SK-N-SH (cell line): Measurements from ENCODE around the gene OR2G3.

Experiments
- FOXM1 ChIP-seq: IDR thresholded peaks from 2 replicates; pipeline ENCODE4 v1.4.0; 2012; ENCODE audit warnings: low read depth, mild to moderate bottlenecking
- RAD21 ChIP-seq: IDR thresholded peaks from 2 replicates; pipeline ENCODE4 v1.6.1; 2012; ENCODE audit warnings: mild to moderate bottlenecking, low read length
- RXRA ChIP-seq: IDR thresholded peaks from 2 replicates; pipeline ENCODE4 v1.4.0; 2012; ENCODE audit warnings: low read depth, mild to moderate bottlenecking, borderline replicate concordance
- SIN3A ChIP-seq: IDR thresholded peaks from 2 replicates; pipeline ENCODE4 v1.6.1; 2012; ENCODE audit warnings: low read depth, mild to moderate bottlenecking, low read length, moderate library complexity, borderline replicate concordance
- TAF1 ChIP-seq: IDR thresholded peaks from 2 replicates; pipeline ENCODE4 v1.6.1; 2012; ENCODE audit warnings: low read depth, mild to moderate bottlenecking, low read length, moderate library complexity, borderline replicate concordance
- TF ChIP-seq, protein P1 (sequence below): fragments of 200-600 bp; sonication (generic); IDR thresholded peaks from 2 replicates; pipeline ENCODE4 v1.6.1; 2017; ENCODE audit warnings: antibody characterized with exemption, mild to moderate bottlenecking, moderate library complexity
- TF ChIP-seq, protein P2 (sequence below): IDR thresholded peaks from 2 replicates; pipeline ENCODE4 v1.4.0; 2012; ENCODE audit warnings: low read depth, borderline replicate concordance

GRCh38 chr1:247653040-247653439 is 47.7 kb downstream of the OR2G3 start:
- TF ChIP-seq RAD21 (no peak), RXRA (no peak), FOXM1 (no peak), TAF1 (no peak), SIN3A (no peak)
- TF ChIP-seq, protein P1, sequence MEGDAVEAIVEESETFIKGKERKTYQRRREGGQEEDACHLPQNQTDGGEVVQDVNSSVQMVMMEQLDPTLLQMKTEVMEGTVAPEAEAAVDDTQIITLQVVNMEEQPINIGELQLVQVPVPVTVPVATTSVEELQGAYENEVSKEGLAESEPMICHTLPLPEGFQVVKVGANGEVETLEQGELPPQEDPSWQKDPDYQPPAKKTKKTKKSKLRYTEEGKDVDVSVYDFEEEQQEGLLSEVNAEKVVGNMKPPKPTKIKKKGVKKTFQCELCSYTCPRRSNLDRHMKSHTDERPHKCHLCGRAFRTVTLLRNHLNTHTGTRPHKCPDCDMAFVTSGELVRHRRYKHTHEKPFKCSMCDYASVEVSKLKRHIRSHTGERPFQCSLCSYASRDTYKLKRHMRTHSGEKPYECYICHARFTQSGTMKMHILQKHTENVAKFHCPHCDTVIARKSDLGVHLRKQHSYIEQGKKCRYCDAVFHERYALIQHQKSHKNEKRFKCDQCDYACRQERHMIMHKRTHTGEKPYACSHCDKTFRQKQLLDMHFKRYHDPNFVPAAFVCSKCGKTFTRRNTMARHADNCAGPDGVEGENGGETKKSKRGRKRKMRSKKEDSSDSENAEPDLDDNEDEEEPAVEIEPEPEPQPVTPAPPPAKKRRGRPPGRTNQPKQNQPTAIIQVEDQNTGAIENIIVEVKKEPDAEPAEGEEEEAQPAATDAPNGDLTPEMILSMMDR, result no peak
- TF ChIP-seq, protein P2, sequence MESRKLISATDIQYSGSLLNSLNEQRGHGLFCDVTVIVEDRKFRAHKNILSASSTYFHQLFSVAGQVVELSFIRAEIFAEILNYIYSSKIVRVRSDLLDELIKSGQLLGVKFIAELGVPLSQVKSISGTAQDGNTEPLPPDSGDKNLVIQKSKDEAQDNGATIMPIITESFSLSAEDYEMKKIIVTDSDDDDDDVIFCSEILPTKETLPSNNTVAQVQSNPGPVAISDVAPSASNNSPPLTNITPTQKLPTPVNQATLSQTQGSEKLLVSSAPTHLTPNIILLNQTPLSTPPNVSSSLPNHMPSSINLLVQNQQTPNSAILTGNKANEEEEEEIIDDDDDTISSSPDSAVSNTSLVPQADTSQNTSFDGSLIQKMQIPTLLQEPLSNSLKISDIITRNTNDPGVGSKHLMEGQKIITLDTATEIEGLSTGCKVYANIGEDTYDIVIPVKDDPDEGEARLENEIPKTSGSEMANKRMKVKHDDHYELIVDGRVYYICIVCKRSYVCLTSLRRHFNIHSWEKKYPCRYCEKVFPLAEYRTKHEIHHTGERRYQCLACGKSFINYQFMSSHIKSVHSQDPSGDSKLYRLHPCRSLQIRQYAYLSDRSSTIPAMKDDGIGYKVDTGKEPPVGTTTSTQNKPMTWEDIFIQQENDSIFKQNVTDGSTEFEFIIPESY, result no peak
